HG03521 (cell line): ENCODE data around the gene ARMH4.
A peak's percentile ranks its signal among the peaks of the same experiment; 100 is the strongest.
"Not testable (repeated sequence)": the region's sequence is repeated elsewhere in the genome, so short reads cannot be mapped to it uniquely, and the experiment has no call there.

Source experiments
- ATAC-seq: cut with Tn5 transposase; IDR thresholded peaks from one replicate; pipeline ENCODE4 v1.9.1; 2021; ENCODE audit warnings: mild to moderate bottlenecking, moderate library complexity; ENCODE audit not compliant: unreplicated experiment

The ARMH4 gene

GRCh38 chr14:58145936-58146335 is 6.1 kb downstream of the ARMH4 start:
- no peak for ATAC-seq

GRCh38 chr14:58143106-58143505 is 8.9 kb downstream of the ARMH4 start:
- no peak for ATAC-seq

- no peak for ATAC-seq
Observed at GRCh38 chr14:58141893-58142292, 10.1 kb downstream of the ARMH4 start.

- ATAC-seq = no peak
Observed at GRCh38 chr14:58138714-58139482, 13.1 kb downstream of the ARMH4 start.

GRCh38 chr14:58138031-58138713 is 13.8 kb downstream of the ARMH4 start:
- ATAC-seq = peak; percentile 61

- ATAC-seq = no peak
Observed at GRCh38 chr14:58133739-58134138, 18.3 kb downstream of the ARMH4 start.

- no peak for ATAC-seq
Observed at GRCh38 chr14:58131386-58131785, 20.6 kb downstream of the ARMH4 start.

- no peak for ATAC-seq
Observed at GRCh38 chr14:58130116-58130782, 21.8 kb downstream of the ARMH4 start.

GRCh38 chr14:58129208-58129607 is 22.8 kb downstream of the ARMH4 start:
- ATAC-seq = no peak

- no peak for ATAC-seq
Observed at GRCh38 chr14:58128416-58128815, 23.6 kb downstream of the ARMH4 start.

GRCh38 chr14:58122546-58122945 is 29.5 kb downstream of the ARMH4 start:
- ATAC-seq = not testable (repeated sequence)

- ATAC-seq = no peak
Observed at GRCh38 chr14:58121530-58122186, 30.4 kb downstream of the ARMH4 start.

- no peak for ATAC-seq
Observed at GRCh38 chr14:58119381-58119780, 32.6 kb downstream of the ARMH4 start.

- no peak for ATAC-seq
Observed at GRCh38 chr14:58118097-58118815, 33.8 kb downstream of the ARMH4 start.

- ATAC-seq = no peak
Observed at GRCh38 chr14:58109744-58110143, 42.3 kb downstream of the ARMH4 start.

- no peak for ATAC-seq
Observed at GRCh38 chr14:58108717-58109116, 43.3 kb downstream of the ARMH4 start.

GRCh38 chr14:58107947-58108552 is 44.0 kb downstream of the ARMH4 start:
- no peak for ATAC-seq

GRCh38 chr14:58107041-58107440 is 45.0 kb downstream of the ARMH4 start:
- ATAC-seq = no peak

- ATAC-seq = no peak
Observed at GRCh38 chr14:58106446-58106845, 45.6 kb downstream of the ARMH4 start.

GRCh38 chr14:58104808-58105207 is 47.2 kb downstream of the ARMH4 start:
- ATAC-seq = no peak
